Measurements from ENCODE around the gene DENND4B.

Gene DENND4B

GRCh38 chr1:153944005-153944826 is 2.3 kb downstream of the DENND4B start:
- DNase-seq = no peak

GRCh38 chr1:153942766-153943549 is 3.6 kb downstream of the DENND4B start:
- DNase-seq = no peak

- DNase-seq = no peak
These were observed 4.4 kb downstream of the DENND4B start for GRCh38 chr1:153941826-153942725.

GRCh38 chr1:153940756-153941155 is 5.8 kb downstream of the DENND4B start:
- no peak for DNase-seq

GRCh38 chr1:153939476-153939875 is 7.0 kb downstream of the DENND4B start:
- no peak for DNase-seq

GRCh38 chr1:153938996-153939395 is 7.5 kb downstream of the DENND4B start:
- DNase-seq = no peak

- DNase-seq = no peak
These were observed 9.2 kb downstream of the DENND4B start for GRCh38 chr1:153937331-153937730.

GRCh38 chr1:153936011-153936802 is 10.3 kb downstream of the DENND4B start:
- no peak for DNase-seq

- no peak for DNase-seq
These were observed 11.8 kb downstream of the DENND4B start for GRCh38 chr1:153934746-153935145.

GRCh38 chr1:153933955-153934354 is 12.6 kb downstream of the DENND4B start:
- DNase-seq = no peak

- no peak for DNase-seq
These were observed 13.1 kb downstream of the DENND4B start for GRCh38 chr1:153933430-153933829.

- DNase-seq = no peak
These were observed 14.1 kb downstream of the DENND4B start for GRCh38 chr1:153932156-153933131.

- DNase-seq = no peak
These were observed 16.3 kb downstream of the DENND4B start for GRCh38 chr1:153929981-153930948.

- DNase-seq = no peak
These were observed 17.1 kb downstream of the DENND4B start for GRCh38 chr1:153929426-153929825.

- DNase-seq = no peak
These were observed 17.7 kb downstream of the DENND4B start for GRCh38 chr1:153928791-153929341.

GRCh38 chr1:153928245-153928644 is 18.3 kb downstream of the DENND4B start:
- no peak for DNase-seq

- DNase-seq = no peak
These were observed 20.1 kb downstream of the DENND4B start for GRCh38 chr1:153926405-153926804.

- DNase-seq = peak; percentile 99
These were observed 23.3 kb downstream of the DENND4B start, which contains the start of gene GATAD2B for GRCh38 chr1:153922972-153923925. Gene GATAD2B, minus strand, starts transcription at chr1:153922972. Its CDS starts 94,625 bp downstream, at chr1:153828347.

Measured in CD4-positive, alpha-beta T cell treated with Interleukin-6 for 4 hours (primary cell).